Brain pericyte (primary cell): ENCODE results near the gene ZG16B.

Source experiments
- DNase-seq: peaks from one replicate; pipeline ENCODE4 v3.0.0-alpha.2; 2012; ENCODE audit warnings: low read depth, low spot score

Gene ZG16B

GRCh38 chr16:2843526-2843925 lies 13.4 kb downstream of the ZG16B start:
- no peak for DNase-seq

DNA sequence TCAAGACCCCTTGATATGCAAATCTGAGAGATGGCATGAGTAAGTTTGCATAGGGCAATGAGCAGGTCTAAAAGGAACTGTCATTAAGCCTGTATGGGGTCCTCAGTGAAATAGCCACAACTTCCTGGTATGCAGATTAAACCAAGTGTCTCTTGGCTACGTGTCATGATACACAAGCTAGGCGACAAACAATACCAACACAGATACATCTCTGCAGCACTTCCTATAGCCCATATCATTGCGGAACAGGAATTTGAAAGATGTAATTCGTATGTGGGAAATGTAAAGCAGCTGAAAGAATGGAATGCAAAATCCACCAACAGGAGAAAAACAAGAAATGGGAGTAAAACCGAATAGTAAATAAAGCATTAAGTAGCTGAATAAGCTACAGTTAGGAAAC lies 15.0 kb downstream of the ZG16B start:
- DNase-seq = no peak

- no peak for DNase-seq
These were observed 16.6 kb downstream of the ZG16B start for GRCh38 chr16:2846511-2847310.

GRCh38 chr16:2848933-2849725 lies 19.0 kb downstream of the ZG16B start:
- DNase-seq = no peak

DNA sequence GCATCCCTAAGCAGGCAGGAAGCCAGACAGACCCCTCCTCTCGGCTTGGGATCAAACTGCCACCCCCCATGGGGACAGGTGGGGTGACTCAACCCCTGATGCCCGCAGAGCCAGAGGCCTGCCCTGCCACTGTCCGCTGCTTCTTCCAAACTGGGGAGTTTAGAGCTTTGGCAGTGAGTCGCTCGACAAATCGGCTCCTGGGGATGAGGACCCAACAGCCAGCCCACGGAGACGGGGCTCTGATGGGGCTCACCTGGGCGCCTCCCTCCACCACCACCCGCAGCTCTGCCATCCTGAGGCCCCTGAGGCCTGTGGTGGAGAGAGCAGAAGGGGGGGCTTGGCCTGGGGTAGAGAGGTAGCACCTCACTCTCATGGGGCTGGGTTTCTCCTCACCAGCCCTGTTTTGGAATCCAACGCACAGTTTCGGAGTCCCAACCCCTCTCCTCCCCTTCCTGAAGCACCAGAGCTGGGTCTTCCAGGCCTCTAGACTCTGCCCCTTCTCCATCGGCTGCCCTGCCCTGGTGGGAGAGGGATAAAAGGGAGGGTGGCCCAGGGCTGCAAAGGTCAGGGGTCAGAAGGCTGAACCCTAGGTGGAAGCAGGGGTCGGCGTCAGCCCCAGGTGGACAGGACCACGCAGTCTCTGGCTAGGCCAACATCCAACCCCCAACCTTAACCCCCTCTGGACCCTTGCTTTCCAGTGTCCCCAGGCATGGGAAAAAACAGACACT lies 22.1 kb downstream of the ZG16B start:
- DNase-seq = no peak

DNA sequence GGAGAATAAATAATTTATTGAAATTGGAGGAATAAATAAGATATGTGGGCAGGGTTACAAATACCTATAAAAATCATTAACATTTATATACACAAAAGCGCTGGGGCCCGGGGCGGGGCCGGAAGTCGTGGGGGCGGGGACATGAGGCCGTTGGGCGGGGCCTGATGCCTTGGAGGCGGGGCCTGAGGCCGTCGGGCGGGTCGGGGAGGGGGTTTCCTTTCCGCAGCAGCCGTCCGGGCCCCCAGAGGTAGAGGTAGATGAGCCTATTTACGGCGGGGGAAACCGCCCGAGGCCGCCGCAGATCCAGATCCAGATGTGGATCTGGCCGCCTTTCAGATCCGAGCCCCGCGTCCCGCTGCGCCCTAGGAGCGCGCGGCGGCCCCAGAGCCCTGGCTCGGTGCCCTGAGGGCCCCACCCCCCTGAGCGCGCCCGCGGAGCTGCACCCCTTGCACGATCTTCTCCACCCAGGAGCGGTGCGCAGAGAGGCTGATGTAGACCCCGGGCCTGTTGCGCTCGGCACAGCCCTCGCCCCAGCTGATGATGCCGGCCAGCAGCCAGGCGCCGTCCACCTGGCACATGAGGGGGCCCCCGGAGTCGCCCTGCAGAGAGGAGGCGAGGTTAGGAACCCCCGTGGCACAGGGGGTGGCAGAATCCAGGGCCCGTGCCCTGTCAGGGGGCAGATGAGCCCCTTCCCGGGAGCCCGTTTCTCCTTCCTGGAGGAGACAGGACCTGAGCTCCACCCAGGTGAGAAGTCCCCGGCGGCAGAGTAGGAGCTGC lies 22.8 kb downstream of the ZG16B start:
- DNase-seq = no peak

GRCh38 chr16:2853531-2854073 lies 23.5 kb downstream of the ZG16B start:
- no peak for DNase-seq

GRCh38 chr16:2854700-2855309 lies 24.7 kb downstream of the ZG16B start:
- DNase-seq = no peak

GRCh38 chr16:2855536-2855935 lies 25.4 kb downstream of the ZG16B start:
- no peak for DNase-seq

DNA sequence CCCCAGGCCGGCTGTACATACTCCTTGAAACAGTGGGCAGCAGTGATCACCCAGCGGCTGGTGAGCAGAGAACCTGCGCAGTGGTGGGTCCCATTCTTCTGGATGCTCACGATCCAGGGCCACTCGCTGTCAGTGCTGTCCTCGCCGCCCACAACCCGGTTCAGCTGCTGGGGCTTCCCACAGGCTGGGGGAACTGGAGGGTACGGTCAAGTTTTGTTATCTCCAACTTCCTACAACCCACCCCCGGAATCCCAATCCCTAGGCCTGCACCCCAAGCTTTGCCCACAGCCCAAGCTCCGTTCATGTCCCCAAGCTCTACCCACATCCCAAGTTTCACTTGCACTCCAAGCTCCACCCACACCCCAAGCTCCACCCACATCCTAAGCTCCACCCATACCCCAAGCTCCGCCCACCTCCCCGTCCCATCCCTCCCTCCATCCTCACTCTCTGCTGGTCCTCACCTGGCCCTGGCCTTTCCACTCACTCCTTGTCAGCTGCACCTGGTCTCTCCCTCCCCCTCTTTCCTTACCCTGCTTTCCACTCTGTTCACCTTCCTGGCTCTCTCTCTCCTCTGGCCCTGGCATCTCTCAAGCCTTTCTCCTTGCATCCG lies 26.1 kb downstream of the ZG16B start:
- no peak for DNase-seq

DNA sequence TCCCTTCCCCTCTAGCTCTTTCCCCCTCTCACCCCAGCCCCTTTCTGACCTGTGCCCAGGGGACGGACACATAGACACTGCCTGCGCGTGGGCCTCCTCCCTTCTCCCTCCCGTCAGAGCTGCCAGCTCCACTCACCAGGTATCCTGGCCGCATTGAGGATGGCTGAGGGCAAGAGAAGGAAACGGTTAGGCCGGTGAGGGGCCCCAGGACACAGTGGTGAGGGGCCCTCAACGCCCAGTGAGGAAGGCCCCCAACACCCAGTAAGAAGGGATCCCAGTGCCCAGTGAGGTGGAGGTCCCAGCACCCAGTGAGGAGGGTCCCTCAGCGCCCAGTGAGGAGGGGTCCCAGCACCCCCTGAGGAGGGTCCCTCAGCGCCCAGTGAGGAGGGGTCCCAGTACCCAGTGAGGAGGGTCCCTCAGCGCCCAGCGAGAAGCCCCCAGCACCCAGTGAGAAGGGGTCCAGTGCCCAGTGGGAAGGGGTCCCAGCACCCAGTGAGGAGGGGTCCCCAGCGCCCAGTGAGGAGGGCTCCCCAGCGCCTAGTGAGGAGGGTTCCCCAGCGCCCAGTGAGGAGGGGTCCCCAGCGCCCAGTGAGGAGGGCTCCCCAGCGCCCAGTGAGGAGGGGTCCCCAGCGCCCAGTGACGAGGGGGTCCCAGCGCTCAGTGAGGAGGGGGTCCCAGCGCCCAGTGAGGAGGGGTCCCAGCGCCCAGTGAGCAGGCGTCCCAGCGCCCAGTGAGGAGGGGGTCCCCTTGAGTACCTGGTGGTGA lies 26.8 kb downstream of the ZG16B start:
- DNase-seq = no peak

DNA sequence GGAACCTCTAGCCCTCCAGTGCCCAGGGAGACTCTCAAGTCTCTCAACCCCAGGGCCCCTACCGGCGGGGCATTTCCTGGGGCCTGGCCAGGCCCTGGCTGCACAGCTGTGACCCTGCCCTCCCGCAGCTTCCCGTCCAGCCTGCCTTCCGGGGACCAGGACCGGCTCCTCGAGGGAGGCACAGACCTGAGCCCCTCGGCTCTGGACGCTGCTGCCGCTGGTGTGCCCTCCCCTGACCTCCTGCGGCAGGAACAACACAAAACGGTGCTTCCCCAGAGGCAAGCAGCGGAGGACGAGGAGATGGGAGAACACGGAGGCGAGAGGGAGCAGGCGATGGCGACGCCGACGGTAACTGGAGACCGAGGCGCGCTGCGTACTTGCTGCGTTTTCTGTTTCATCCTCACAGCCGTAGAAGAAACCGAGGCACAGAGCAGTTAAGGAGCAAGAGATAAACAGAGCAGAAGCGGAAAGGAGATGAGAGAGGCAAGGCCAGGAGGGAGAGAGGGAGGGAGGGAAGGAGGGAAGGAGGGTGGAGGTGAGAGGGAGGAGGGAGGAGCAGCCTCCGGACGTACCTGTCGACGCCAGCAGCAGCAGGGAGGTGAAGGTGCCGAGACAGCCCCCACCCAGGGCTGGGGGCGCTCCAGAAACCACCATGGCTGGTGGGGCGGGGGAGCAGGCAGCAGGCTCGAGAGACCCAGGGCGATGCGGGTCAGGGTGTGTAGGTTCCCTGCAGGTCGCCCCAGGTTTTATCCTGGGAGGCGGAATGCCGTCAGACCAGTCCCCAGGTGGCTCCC lies 27.5 kb downstream of the ZG16B start, which contains the start of gene PRSS22:
PRSS22 (minus strand) TSS at position 720 of the 794 bp plus-strand sequence; CDS start at position 654, 66 bp downstream.
- no peak for DNase-seq

DNA sequence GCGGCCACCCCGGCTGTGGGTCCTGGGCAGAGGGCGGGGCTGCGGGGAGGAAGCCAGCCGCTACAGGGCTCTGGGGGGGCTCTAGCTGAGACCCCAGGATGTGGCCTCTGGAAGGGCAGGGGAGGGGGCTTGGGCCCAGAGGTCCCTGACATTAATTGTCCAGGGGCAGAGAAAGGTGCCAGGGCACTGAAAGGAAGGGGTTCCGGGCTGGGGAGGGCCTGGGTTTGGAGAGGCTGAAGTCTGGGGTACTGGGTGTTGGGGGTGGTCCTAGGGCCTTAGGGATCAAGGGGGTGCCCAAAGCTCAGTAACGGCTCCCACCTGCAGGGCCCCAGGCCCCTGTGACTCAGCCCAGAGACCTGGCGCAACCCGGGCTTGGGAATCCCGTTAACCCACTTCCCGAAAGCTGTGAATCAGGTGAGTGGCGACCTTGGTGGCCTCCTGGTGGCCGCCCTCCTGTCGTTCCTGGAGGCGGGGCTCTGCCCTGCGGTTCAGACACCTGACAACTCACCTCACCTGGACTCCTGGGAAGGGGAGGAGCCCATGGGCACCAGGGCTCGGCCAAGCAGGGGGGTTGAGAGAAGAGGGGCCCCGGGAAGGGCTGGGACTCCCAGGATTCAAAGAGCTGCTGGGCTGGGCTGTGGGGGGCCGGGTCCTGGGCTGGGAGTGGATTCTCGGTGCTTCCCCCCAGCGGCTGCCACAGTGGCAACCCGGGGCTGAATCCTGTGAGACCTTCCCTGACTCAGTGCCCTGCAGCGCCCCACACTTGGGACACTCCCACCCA lies 28.3 kb downstream of the ZG16B start:
- no peak for DNase-seq

DNA sequence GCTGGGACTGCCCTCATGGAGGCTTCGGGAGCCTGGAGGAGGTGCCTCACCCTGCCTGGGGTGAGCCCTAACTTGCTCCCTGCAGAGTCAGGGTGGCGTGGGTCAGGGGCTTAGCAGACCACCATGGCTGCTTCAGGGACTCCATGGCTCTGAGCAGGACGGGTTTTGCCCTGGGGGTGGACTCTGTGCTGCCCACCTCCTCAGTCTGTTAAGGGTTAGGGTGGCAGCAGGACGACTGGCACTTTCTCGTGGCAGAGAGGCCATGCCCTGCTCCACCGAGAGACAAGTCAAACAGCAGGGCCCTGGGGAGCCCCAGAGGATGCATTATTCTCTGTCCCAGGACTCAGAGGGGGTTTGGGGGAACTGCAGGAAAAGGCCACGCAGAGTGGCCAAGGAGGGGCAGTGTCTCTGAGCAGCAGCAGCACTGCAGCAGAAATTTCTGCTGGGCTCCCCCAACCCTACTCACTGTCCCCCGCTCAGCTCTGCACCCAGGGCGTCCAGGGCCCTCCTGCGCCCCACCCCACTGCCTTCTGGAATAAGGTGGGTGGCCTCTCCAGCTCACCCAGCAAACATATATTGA lies 29.7 kb downstream of the ZG16B start:
- DNase-seq = no peak

- DNase-seq = no peak
These were observed 30.9 kb downstream of the ZG16B start for GRCh38 chr16:2860826-2861567.

GRCh38 chr16:2865651-2866050 lies 35.5 kb downstream of the ZG16B start:
- no peak for DNase-seq

DNA sequence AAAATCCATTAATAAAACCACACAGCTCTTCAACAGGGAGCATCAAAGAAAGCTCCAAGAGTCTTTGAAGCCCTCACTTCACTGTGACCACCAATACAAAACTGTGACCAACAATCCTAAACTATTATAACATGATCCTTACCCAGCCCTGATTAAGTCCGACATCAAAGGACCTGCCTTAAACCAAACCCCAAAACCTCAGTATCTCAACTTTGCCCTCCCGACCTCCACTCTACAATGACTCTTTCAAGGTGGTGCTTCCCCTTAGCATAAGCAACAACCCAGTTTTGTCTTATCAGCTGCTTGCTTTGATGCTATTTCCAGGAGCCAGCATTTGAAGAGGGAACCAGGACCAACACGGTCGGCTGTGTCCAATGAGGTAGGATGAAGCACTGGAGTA lies 36.3 kb downstream of the ZG16B start:
- DNase-seq = no peak
